GM12873 (cell line): ENCODE data around the gene OR56A4.

Source experiments
- CTCF ChIP-seq: IDR thresholded peaks from 2 replicates; pipeline ENCODE4 v1.5.1; 2012; ENCODE audit warnings: low read depth, mild to moderate bottlenecking, moderate library complexity, low read length, control low read depth; ENCODE audit not compliant: insufficient read depth; ENCODE audit errors: missing control alignments

Gene OR56A4

GRCh38 chr11:5992150-5992549, 14.6 kb downstream of the OR56A4 start:
- TF ChIP-seq CTCF, result no peak

- no peak for TF ChIP-seq CTCF
Observed at GRCh38 chr11:5989203-5989602, 17.5 kb downstream of the OR56A4 start.

- TF ChIP-seq CTCF, result no peak
Observed at GRCh38 chr11:5986885-5987284, 19.9 kb downstream of the OR56A4 start, which contains the start of gene OR52L1. OR52L1 (minus strand) TSS chr11:5986985; CDS start chr11:5986930, 55 bp downstream.

- TF ChIP-seq CTCF, result peak; percentile 11
Observed at GRCh38 chr11:5983443-5983842, 23.3 kb downstream of the OR56A4 start.

- no peak for TF ChIP-seq CTCF
Observed at GRCh38 chr11:5973530-5973929, 33.2 kb downstream of the OR56A4 start.

GRCh38 chr11:5968394-5968793, 38.4 kb downstream of the OR56A4 start, which contains the start of gene OR56A5:
OR56A5 (minus strand) TSS chr11:5968494; CDS start chr11:5968494, 0 bp downstream.
- no peak for TF ChIP-seq CTCF

GRCh38 chr11:5967708-5968107, 39.0 kb downstream of the OR56A4 start:
- TF ChIP-seq CTCF, result no peak

- no peak for TF ChIP-seq CTCF
Observed at GRCh38 chr11:5966958-5967357, 39.8 kb downstream of the OR56A4 start.
